Activated CD8-positive, alpha-beta memory T cell treated with anti-CD3 and anti-CD28 coated beads, Interleukin-2, amount 50 U/mL, for 24 hours (primary cell): ENCODE results near the gene CGNL1.

Experiments used
- DNase-seq: peaks from one replicate; pipeline ENCODE4 v3.0.0-alpha.2; 2020; ENCODE audit errors: extremely low read depth

Gene CGNL1, protein sequence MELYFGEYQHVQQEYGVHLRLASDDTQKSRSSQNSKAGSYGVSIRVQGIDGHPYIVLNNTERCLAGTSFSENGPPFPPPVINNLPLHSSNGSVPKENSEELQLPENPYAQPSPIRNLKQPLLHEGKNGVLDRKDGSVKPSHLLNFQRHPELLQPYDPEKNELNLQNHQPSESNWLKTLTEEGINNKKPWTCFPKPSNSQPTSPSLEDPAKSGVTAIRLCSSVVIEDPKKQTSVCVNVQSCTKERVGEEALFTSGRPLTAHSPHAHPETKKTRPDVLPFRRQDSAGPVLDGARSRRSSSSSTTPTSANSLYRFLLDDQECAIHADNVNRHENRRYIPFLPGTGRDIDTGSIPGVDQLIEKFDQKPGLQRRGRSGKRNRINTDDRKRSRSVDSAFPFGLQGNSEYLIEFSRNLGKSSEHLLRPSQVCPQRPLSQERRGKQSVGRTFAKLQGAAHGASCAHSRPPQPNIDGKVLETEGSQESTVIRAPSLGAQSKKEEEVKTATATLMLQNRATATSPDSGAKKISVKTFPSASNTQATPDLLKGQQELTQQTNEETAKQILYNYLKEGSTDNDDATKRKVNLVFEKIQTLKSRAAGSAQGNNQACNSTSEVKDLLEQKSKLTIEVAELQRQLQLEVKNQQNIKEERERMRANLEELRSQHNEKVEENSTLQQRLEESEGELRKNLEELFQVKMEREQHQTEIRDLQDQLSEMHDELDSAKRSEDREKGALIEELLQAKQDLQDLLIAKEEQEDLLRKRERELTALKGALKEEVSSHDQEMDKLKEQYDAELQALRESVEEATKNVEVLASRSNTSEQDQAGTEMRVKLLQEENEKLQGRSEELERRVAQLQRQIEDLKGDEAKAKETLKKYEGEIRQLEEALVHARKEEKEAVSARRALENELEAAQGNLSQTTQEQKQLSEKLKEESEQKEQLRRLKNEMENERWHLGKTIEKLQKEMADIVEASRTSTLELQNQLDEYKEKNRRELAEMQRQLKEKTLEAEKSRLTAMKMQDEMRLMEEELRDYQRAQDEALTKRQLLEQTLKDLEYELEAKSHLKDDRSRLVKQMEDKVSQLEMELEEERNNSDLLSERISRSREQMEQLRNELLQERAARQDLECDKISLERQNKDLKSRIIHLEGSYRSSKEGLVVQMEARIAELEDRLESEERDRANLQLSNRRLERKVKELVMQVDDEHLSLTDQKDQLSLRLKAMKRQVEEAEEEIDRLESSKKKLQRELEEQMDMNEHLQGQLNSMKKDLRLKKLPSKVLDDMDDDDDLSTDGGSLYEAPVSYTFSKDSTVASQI

DNA sequence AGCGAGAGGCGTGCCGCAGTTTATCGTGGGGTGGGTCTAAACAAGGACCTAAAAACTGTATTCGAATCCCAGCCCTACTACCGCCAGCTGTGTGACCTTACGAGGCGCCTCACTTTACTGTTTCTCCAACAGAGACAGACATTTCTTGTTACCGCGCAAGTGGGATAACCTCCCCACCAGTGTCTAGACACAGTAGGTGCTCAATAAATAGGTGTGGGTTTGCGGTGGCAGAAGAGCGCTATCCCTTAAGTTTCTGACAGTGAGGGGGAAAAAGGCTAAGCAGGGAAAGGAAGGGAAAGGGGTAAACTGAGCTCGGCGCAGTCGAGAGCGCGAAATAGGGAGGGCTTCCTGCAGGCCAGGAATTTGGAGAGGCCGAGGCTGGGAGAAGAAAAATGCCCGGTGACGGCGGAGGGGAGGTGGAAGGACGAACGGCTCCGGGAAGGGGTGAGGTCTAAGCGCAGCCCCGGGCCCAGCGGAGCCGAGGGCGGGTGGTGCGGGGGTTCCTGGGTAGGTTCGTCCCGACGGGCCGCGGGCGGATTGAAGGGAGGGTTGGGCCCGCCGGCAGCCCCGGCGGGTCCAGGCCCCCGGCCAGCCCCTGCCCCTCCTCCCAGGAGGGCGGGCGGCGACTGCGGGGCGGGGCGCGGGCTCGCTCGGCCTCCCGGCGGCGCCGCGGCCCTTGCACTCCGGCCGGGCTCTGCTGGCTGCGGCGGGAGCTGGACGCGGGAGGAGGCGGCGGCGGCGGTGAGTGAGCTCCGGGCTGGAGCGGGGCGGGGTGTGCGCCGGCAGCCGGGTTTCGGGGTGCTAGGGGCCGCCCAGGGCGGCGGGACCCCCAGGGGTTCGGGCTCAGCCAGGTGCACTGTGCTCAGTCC lies at the start of gene CGNL1:
Gene CGNL1, plus strand, starts transcription at position 679 of the 869 bp plus-strand sequence. CDS start 61,495 bp downstream, outside the sequence.
- no peak for DNase-seq

DNA sequence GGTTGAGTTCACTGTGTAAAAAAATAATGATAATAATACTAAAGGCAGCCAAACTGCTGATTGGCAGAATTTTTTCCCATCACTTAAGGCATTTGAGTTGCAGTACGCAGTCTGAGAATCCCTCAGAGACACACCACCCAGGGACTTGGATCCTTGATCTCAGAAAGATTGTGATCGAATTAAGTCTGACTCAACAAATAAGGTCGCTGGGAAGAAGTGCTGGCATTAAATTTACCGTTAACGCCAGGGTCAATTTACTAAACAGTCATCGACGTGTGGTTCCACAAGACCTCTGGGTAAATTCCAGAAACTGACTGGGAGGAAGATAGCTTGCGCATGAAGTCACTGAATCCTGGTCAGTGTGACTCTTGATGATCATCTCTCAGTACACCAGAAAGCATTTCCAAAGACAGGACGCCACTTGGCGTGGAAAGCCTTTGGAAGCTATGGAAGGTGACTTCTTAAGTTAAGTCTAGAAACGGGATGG lies 48.3 kb upstream of the CGNL1 start:
- no peak for DNase-seq

DNA sequence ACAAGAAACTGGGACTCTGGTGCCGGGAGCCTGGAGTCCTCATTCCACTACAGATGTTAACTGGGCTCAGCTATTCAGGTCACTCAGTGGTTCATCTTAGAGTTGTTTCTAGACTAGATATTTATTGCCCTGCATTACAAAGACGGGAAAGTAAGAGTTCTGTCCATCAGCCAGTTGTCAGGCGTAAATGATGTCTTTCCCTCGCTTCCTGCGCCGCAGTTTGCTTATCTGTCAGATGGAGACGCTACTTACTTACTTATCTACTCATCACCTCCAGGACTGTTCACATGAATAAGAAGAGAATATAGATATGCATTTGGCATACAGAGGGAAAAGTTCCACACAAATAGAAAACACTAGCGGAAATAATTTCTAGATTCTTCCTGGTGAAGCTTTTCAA lies 47.8 kb upstream of the CGNL1 start:
- DNase-seq = no peak

DNA sequence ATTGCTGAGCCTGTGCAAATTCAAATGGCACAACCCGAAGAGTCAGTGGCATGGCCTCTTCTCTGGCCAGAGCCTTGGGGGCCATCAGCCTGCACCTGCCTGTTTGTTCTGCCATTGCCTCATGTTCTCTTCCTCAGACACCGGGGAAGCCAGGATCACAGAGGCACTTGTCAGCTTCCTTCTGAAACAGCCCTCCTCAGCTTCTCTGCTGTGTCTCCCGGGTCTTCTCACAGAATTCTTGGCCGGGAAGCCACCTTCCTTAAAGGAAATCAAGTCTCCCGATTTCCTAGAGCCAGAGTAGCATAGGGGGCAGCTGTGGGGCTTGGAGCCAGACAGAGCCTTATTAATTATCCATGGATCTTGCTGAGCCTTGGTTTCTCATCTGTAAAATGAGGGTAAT lies 47.4 kb upstream of the CGNL1 start:
- no peak for DNase-seq

DNA sequence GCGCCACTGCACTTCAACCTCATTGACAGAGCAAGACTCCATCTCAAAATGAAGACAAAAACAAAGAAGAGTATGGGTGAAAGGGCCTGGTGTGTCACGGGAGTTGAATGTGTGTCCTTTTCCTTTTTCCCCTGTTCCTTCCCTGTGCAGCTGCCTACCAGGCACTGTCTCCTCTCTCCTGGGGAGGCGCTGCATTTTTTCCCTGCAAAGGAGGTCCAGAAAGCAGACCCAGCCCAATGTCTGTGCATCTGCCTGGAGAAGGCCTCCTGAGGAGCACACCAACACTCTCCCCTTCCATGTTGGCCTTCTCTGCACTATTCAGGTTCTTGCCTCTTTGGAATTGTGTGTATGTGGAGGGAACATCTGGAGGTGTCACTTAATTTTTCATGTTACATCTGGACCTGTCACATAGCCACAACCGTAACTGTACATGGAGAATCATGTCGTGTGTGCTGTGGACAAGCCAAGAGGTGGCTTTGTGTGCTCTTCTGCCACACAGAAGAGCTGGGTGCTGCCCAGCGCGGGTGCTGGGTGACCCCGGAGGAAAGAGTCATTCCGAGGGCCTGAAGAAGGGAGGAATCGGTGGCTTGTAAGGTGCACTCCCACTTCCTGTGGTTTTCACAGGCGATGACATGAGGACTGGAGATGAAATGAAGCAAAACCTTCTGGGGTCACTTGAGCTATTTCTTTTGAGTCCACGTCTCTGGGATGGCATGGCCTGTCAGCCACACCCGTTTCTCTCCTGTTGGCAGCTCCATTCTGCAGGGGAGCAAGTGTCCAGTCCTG lies 46.5 kb upstream of the CGNL1 start:
- DNase-seq = no peak

DNA sequence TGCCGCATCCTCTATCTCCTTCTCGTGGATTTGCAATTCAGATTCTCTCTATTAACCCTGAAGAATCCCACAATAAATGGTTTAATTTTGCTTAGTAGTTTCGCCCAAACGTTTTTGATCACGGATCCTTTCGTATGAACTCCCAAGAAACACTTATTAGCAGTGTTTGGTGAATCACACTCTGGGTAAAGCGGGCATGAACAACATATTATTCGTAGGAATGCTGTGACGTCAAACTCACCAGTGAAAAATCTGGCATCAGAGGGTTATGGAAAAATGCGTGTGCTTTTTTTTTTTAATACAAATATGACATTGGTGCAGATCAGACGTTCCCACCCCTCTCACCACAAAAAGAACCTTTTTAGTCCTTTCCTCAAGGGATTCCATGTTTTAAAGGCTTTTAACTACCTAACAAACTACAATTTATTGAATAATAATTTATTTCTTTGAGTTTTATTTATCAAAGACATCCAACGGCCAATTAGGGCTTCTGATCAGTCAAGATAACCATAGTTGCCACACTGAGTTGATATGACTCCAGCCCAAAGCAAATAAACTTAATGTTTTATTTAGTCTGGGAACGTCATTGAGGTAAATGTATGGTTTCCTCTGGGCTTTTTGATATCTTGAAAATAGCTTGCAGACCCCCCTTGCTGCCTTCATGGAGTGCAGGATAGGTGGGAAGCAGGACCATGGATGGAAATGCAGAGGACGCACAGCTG lies 45.5 kb upstream of the CGNL1 start:
- no peak for DNase-seq

DNA sequence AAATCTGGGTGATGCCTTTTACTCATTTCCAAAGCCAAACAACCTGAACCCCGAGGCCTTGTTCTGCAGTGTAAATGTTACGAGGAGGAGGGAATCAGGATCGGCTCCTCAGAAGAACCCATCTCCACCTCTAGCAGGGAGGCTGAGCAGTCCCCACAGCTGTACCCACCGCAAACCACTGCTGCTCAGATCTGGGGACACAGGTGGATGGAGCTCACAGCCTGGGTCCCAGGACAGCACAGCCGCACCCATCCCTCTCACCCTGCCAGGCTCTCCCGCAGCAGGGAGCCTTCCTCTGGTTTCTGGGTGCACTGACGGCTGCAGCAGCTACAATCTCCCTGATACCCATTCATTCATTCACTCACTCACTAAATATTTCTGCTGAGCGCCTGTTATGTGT lies 44.0 kb upstream of the CGNL1 start:
- no peak for DNase-seq

DNA sequence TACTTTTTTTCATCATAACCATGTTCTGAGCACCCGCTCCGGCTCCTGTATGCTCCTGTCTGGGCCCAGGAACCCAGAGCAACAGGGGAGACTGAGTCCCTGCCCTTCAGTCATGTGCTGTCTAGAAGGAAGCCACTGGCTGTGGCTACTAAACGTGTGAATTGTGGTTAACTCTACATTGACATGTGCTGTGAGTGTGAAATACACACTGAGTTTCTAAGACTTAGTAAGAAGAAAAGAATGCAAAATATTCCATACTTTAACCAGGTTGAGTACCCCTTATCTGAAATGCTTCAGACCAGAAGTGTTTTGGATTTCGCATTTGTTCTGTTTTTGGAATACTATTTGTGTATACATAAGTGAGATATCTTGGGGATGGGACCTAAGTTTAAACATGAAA lies 42.8 kb upstream of the CGNL1 start:
- no peak for DNase-seq

DNA sequence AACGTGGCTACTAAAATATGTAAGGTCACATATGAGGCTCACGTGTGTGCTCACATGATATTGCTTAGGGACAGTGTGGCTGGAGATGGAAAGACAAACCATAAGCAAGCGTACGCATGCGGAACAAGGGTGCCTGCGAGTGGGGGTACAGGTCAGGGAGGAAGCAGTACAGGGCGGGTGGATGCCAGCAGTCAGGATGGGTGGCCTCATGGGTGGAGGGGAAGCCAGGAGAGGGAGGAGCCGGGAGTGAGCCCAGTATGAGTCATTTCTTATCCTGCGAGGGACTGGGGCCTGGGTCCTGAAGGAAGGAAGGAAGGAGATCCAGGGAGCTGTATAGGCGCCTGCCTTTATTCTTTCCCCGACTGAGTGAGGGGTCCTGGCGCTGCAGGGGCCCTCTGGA lies 42.0 kb upstream of the CGNL1 start:
- DNase-seq = no peak

DNA sequence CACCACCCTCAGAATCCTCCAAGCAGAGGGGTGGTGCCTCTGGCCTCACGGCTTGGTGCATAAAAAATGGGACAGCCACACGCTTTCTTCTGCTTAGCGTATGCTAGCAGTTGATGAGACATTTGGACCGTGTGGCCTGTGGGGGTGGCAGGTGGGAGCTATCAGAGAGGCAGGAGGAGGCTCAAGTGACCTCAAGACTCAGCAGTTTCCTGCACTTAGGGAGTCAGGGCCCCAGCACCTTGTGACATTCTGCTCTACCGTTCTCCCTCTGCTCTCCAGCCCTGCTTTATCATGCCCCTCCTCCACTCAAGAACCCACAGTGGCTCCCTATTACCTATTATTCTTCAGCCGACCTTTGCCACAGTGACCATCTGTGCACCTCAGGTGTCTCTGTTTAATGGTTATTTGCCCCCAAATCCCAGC lies 41.0 kb upstream of the CGNL1 start:
- no peak for DNase-seq

DNA sequence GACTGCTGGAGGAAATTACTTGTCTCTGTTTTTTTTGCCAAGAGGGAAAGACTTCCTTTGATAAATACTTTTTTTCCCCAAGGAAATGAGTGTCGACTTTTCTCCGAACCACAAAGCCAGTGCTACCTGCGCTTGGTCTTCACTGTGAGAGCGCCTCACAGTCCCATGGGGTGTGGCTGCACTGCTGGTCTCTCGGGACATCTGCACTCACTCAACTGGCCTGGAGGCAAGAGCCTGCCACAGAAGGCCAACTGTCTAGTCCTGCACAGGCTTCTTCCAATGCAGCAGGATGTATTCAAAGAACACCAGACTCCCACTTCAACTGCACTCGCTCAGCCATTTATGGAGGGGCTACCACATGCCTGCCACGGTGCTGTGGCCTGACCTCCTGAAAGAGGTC lies 40.6 kb upstream of the CGNL1 start:
- no peak for DNase-seq

DNA sequence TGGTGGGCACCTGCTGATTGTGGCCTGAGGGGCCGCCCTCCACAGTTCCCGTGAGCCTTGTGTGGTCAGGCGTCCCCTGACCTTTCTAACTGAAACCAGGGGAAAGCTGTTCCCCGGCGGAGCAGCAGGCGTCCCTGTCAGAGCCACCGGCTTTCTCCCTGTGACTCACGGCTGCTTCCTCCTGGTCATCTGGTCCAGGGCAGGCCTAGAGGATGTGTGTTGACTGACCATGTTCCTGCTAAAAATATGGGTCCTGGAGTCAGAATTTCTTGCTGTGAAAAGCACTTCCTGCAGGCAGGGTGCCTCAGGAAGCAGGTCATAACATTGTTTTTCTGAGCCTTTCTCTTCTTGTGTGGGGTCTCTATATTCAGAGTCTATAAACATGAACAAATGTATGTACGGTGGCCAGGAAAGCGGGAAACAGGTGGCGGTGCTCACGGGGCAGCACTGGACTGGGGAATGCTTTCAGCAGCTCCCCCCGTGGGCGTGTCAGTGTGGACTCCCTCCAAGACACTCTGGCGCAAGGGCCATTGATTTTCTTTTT lies 38.4 kb upstream of the CGNL1 start:
- DNase-seq = no peak

DNA sequence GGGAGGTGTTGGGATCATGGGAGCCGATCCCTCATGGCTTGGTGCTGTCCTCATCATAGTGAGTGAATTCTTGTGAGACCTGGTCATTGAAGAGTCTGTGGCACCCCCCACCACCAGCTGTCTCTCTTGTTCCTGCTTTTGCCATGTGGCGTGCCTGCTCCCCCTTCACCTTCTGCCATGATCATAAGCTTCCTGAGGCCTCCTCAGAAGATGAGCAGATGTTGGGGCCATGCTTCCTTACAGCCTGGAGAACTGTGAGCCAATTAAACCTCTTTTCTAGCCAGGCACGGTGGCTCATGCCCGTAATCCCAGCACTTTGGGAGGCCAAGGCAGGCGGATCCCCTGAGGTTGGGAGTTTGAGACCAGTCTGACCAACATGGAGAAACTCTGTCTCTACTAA lies 37.0 kb upstream of the CGNL1 start:
- DNase-seq = no peak

DNA sequence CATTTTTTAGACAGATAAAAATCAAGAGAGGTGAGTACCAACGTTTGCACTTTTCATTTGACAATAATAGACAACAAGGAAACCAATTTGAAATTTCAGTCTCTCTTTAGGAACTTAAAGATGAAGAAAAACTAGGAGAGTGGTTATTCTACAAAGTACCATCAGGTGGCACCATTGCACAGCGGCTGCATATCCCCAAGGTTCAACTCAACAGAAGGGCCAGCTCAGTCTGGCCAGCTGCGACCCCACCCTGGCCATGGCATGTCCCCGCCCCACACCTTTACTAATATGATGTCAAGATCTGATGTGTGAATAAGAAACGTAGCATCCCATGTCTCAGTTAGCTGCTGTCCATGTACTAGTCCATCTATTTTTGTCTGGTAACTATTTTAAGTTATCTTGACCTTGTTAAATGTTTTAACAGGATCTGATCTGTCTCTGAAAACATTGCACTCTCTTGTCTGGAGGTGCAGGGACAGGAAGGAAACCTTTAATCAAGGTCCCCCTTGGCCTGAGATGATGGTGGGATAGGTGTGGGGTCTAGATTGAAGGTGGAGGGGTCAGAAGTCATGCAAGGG lies 35.5 kb upstream of the CGNL1 start:
- DNase-seq = no peak

DNA sequence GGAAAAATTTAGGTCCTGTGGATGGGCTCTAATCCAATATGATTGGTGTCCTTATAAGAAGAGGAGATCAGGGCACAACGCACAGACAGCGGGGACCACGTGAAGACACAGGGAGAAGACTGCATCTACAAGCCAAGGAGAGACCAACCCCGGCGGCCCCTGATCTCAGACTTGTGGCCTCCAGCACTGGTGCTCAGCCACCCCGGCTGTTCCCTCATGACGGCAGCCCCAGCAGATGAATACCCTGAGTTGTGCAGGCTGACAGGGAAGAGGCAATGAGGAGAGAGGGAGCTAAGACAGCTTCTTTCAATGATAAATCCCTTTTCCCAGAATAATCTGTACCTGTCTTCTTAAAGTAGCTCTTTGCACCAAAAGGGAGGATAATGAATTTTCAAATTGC lies 33.3 kb upstream of the CGNL1 start:
- no peak for DNase-seq

DNA sequence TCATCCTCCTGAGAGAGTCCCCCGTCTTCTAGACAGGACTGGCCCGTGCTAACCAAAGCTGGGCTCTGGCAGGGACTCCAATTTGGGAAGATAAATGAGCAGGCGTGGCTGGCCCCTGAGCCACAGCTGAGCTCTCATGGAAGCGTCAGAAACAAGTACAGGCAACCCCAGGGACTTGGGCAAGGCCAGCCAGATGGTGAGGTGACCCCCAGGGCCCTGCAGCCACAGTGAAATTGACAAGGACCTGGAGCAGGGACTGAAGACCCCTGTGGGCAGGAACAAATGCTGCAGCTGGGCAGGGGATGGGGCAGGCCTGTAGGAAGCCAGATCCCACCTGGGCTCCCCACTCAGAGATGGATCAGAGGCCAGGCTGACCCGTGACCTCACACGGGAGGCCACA lies 32.8 kb upstream of the CGNL1 start:
- DNase-seq = no peak

DNA sequence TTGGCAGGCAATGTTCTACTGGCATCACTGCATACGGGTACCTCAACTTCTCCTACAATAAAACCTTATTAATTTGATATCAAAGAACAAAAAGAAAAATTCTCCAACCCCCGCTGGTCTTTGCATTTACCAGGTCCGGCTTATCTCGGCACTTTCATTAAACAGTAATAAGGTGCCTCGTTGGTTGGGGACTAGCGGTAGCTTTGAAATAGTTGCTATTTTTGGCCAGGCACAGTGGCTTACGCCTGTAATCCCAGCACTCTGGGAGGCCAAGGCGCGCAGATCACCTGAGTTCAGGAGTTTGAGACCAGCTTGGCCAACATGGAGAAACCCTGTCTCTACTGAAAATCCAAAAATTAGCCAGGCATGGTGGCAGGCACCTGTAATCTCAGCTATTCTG lies 32.0 kb upstream of the CGNL1 start:
- no peak for DNase-seq

DNA sequence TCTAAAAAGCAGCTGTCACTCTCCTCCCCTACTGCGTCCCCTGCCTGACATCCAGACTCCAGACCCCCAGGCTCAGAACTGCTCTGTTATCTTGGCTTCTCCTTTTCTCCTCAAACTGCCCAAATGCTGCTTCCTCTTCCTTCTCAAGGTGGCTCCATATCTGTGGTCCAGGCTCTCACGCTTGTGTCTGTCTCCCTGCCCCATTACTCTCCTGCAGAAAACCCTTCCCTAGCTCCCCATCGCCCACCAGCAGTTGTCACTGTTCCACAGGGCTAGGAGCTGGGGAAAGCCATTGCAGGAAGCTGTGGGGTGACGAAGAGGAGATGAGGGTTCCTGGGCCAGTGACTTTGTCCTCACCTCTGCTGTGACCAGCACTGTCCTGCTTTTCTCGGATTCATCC lies 30.7 kb upstream of the CGNL1 start:
- DNase-seq = no peak

DNA sequence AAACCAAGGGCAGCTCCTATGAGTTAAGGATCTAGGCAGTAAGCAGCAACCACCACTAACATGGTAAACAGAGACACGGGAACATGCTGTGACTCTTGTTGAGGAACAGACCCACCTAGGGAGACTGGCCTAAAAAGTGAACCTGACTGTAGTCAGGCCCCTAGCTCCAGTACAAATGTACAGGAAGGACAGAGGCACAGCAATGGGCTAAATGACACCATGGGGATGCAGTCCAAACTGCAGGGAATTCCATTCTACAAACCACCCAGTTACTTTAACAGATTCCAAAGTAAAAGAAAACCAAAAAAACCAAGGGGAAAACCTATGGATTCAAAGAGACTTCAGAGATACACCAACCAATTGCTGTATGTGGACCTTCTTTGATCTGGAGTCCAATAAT lies 28.2 kb upstream of the CGNL1 start:
- no peak for DNase-seq
